Medulla oblongata (tissue), 1 donor: ENCODE data around the gene ZNF792.
"Not testable (repeated sequence)": the region's sequence is repeated elsewhere in the genome, so short reads cannot be mapped to it uniquely, and the experiment has no call there.

Experiments used
- DNase-seq: peaks from one replicate; pipeline ENCODE4 v3.0.0-alpha.2; 2015; ENCODE audit errors: extremely low spot score

ZNF792 gene

GRCh38 chr19:34970185-34970780, 6.3 kb upstream of the ZNF792 start:
- DNase-seq, result not testable (repeated sequence)

- DNase-seq, result no peak
Measured at GRCh38 chr19:34969721-34970120, 5.7 kb upstream of the ZNF792 start.

GRCh38 chr19:34967551-34967950, 3.5 kb upstream of the ZNF792 start:
- no peak for DNase-seq

- DNase-seq, result not testable (repeated sequence)
Measured at GRCh38 chr19:34965505-34965904, 1.5 kb upstream of the ZNF792 start.

GRCh38 chr19:34964598-34964997, 569 bp upstream of the ZNF792 start:
- no peak for DNase-seq

- DNase-seq, result no peak
Measured at GRCh38 chr19:34962687-34963572, 1.1 kb downstream of the ZNF792 start.

GRCh38 chr19:34961775-34962686, 2.0 kb downstream of the ZNF792 start:
- DNase-seq, result no peak

GRCh38 chr19:34960940-34961679, 2.9 kb downstream of the ZNF792 start:
- DNase-seq, result no peak

GRCh38 chr19:34960103-34960805, 3.8 kb downstream of the ZNF792 start:
- no peak for DNase-seq

- no peak for DNase-seq
Measured at GRCh38 chr19:34959021-34959420, 5.0 kb downstream of the ZNF792 start.

- no peak for DNase-seq
Measured at GRCh38 chr19:34957830-34958751, 5.9 kb downstream of the ZNF792 start.

GRCh38 chr19:34953092-34953491, 10.9 kb downstream of the ZNF792 start:
- DNase-seq, result no peak

GRCh38 chr19:34943861-34944573, 20.0 kb downstream of the ZNF792 start:
- no peak for DNase-seq

GRCh38 chr19:34938886-34939285, 25.1 kb downstream of the ZNF792 start:
- DNase-seq, result no peak

GRCh38 chr19:34936184-34936583, 27.8 kb downstream of the ZNF792 start:
- no peak for DNase-seq

GRCh38 chr19:34932494-34932893, 31.5 kb downstream of the ZNF792 start:
- DNase-seq, result no peak

- peak; percentile 93 for DNase-seq
Measured at GRCh38 chr19:34926685-34927375, 37.2 kb downstream of the ZNF792 start, which contains the start of gene ZNF30. TSS of gene ZNF30 (plus strand) at chr19:34926903. CDS start at chr19:34929948, 3,045 bp downstream.

- no peak for DNase-seq
Measured at GRCh38 chr19:34926361-34926684, 37.7 kb downstream of the ZNF792 start.
